ENCODE measurements around the gene PFKFB4.
A peak's percentile ranks its signal among the peaks of the same experiment; 100 is the strongest.

PFKFB4 gene

DNA sequence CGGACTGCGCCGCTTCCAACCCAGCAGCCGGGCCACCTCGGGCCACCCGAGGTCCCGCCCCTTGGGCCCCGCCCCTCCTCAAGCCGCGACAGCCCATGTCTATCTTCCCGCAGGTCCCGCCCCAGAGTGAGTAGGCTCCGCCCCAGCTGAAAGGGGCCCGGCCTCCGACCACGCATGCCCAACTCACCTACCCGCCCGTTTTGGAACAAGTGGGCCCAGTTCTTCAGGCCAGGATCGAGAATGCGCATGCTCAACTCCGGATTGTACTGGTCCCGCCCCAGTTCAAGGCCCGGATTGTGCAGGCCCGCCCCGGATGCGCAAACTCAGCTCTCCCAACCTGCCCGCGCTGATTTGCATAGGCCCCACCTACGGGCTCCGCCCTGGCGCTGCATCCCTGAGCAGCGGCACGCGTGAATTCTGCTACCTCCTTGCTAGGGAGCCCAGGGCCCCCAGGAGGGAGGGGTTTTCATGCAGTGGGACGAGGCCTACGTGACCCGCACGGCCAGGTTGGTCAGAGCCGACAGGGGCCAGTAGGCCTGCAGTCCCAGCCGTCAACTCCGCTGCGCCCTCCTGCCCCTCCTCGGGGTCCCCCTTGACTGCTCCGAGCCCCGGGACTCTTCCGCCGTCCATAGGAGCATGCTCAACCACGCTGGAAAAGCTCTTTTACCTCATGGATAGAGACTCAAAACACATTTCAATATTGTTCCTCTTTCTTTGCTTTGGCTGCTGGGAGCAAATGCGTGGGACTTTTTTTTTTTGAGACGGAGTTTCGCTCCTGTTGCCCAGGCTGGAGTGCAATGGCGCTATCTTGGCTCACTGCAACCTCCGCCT is at the start of gene PFKFB4:
TSS of gene PFKFB4 (minus strand) at position 8 of the 831 bp plus-strand sequence. CDS start 26 bp downstream, outside the sequence.
- peak within 1 kb of the TSS; percentile 85 for H3K4me3 Mint-ChIP-seq
- H3K4me1 Mint-ChIP-seq (ENCODE audit: low read depth), result peaks cover 93% of the 10 kb centered on the region
- peaks cover 16% of the 10 kb centered on the region for H3K36me3 Mint-ChIP-seq (ENCODE audit: low read depth)
- H3K9me3 Mint-ChIP-seq, result no peaks in the 10 kb centered on the region
- intact Hi-C loops (cut with micrococcal nuclease), result loop anchor here (5.0 kb wide), 2 partner anchors 50 to 80 kb away; partner anchors contain the start of genes SLC26A6 and UQCRC1
- no peaks in the 10 kb centered on the region for H3K27me3 Mint-ChIP-seq
- H3K27ac Mint-ChIP-seq, result peak within 1 kb of the TSS; percentile 98

- H3K4me3 Mint-ChIP-seq, result no peak overlapping the region
- H3K36me3 Mint-ChIP-seq (ENCODE audit: low read depth), result peaks cover 97% of the 10 kb centered on the region
- no peaks in the 10 kb centered on the region for H3K9me3 Mint-ChIP-seq
- no peak overlapping the region for H3K27ac Mint-ChIP-seq
- no peaks in the 10 kb centered on the region for H3K27me3 Mint-ChIP-seq
- intact Hi-C loops (cut with micrococcal nuclease), result no loop called here
- peaks cover 21% of the 10 kb centered on the region for H3K4me1 Mint-ChIP-seq (ENCODE audit: low read depth)
Measured at GRCh38 chr3:48601622-48601994, 45.0 kb upstream of the PFKFB4 start.

DNA sequence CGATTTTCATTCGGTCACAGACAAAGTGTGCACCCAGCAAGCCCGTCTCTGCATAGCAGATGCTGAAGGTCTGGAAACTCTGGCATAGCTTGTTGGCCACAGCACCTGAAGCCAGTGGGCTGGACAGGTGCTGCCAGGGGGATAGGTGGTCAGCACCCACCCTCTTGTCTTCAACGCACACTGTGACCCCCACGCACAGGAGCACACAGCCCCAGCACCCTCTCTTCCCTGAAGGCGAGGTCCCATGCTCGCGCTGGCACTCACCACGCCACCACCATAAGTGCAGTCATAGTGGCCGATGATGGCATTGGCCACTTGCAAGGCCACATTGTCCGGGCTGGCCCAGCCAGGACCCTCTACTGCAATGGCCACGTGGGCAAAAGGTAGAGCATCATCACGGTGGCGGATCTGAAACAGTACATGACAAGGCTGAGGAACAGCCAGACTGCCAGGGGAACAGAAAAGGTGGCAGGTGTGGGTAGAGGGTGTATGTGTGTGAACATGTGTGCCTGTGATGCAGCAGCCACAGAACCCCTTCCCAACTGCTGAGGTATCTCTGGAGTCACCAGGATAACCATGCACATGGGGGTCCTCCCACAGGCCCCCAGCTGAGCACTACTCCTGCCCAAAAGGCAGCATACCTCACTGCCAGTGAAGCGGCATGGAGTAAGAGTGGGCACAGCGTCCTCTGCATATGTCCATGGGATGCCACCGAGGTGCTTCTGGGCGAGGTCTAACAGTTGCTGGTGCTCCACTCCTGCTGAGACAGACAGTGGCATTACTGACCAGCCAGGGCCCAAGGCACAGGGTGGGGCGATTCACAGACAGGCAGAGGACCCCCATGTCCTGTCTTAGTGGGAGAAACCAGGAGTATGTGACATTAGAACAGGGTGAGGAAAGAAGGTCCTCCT is 44.4 kb upstream of the PFKFB4 start:
- Mint-ChIP-seq H3K27ac (no peak overlapping the region), H3K36me3 (ENCODE audit: low read depth) (peaks cover 90% of the 10 kb centered on the region), H3K9me3 (no peaks in the 10 kb centered on the region), H3K4me3 (no peak overlapping the region), H3K27me3 (peaks cover 4% of the 10 kb centered on the region), H3K4me1 (ENCODE audit: low read depth) (peaks cover 23% of the 10 kb centered on the region)
- intact Hi-C loops (cut with micrococcal nuclease), result no loop called here

- no peak overlapping the region for H3K27ac Mint-ChIP-seq
- H3K9me3 Mint-ChIP-seq, result no peaks in the 10 kb centered on the region
- peaks cover 31% of the 10 kb centered on the region for H3K4me1 Mint-ChIP-seq (ENCODE audit: low read depth)
- no peak overlapping the region for H3K4me3 Mint-ChIP-seq
- intact Hi-C loops (cut with micrococcal nuclease), result no loop called here
- peaks cover 78% of the 10 kb centered on the region for H3K36me3 Mint-ChIP-seq (ENCODE audit: low read depth)
- H3K27me3 Mint-ChIP-seq, result peaks cover 14% of the 10 kb centered on the region
Measured at GRCh38 chr3:48599509-48600285, 43.1 kb upstream of the PFKFB4 start.

GRCh38 chr3:48599077-48599501 is 42.5 kb upstream of the PFKFB4 start:
- peaks cover 34% of the 10 kb centered on the region for H3K4me1 Mint-ChIP-seq (ENCODE audit: low read depth)
- H3K9me3 Mint-ChIP-seq, result no peaks in the 10 kb centered on the region
- H3K27me3 Mint-ChIP-seq, result peaks cover 21% of the 10 kb centered on the region
- no peak overlapping the region for H3K27ac Mint-ChIP-seq
- H3K4me3 Mint-ChIP-seq, result no peak overlapping the region
- H3K36me3 Mint-ChIP-seq (ENCODE audit: low read depth), result peaks cover 71% of the 10 kb centered on the region
- intact Hi-C loops (cut with micrococcal nuclease), result no loop called here

DNA sequence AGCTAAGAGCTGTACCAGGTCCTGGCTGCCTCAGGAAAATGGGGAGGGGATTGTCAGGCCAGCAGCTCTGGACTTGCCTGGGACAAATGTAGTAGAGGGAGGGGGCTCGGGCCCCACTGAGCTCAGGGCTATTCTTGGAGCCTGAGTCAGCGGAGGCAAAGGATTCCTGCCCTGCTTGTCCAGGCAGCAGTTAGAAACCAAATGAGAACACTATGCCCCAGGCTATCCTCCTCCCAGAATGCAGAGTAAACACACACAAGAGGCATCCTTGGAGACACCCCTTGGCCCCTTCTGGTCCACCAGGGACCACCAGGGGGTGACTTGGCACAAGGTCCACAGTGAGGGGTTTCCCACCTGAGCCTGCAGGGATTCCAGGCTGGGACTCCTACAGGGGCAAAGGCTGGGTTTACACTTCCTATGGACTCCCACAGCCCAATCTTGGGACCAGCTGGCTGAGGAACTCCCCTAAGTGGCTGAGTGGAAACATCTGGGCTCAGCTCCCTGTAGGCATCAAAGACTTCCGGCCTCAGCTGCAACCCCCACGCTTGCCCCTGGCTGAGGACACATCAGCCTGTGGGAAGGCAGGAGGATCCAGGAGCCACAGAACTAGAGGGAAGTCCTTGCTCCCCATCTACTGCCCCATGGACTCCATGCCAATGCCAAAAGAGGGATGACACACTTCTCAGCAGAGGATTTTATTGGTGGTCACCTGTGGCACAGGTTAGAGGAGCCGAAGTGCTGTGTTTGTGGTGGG is 41.9 kb upstream of the PFKFB4 start:
- Mint-ChIP-seq H3K9me3 (no peaks in the 10 kb centered on the region), H3K4me1 (ENCODE audit: low read depth) (peaks cover 34% of the 10 kb centered on the region), H3K36me3 (ENCODE audit: low read depth) (peaks cover 66% of the 10 kb centered on the region), H3K27me3 (peaks cover 26% of the 10 kb centered on the region), H3K4me3 (no peak overlapping the region), H3K27ac (no peak overlapping the region)
- intact Hi-C loops (cut with micrococcal nuclease), result no loop called here

- intact Hi-C loops (cut with micrococcal nuclease), result no loop called here
- H3K27me3 Mint-ChIP-seq, result peaks cover 36% of the 10 kb centered on the region
- H3K4me3 Mint-ChIP-seq, result no peak overlapping the region
- H3K36me3 Mint-ChIP-seq (ENCODE audit: low read depth), result peaks cover 55% of the 10 kb centered on the region
- H3K27ac Mint-ChIP-seq, result no peak overlapping the region
- H3K9me3 Mint-ChIP-seq, result no peaks in the 10 kb centered on the region
- peaks cover 34% of the 10 kb centered on the region for H3K4me1 Mint-ChIP-seq (ENCODE audit: low read depth)
Measured at GRCh38 chr3:48597408-48597800, 40.8 kb upstream of the PFKFB4 start.

DNA sequence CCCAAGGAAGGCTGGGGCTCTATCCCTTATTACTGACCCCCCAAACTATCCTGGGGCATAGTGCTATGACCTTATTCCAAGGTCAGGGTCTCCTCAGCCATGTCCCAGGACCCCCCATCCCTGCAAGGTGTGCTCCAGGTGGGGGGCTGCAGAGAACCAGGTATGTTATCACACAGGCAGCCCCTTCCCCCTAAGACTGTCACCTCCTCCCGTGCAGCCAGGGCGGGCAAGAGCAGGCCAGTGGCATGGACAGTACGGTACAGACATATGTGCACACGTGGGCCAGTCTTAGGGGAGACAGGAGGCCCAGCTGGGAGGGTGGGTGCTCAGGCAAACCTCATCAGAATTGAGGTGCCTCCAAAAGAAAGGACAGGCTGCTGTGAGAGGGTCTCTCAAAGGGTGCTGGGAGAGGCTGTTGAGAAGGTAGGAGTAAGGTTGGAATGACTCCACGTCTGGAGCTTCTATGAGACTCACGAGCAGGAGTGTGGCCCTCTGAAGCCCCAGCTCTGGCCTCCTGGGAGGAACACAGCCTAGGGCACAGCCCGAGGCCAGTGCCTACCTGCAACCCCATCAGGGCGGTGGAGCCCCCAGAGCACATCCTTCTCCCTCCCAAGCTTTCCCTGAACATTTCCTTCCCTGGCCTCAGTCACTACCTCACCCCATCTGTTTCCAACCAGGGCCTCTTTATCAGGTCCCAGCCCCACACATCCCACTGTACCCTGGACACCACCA is 40.2 kb upstream of the PFKFB4 start:
- H3K9me3 Mint-ChIP-seq, result no peaks in the 10 kb centered on the region
- intact Hi-C loops (cut with micrococcal nuclease), result no loop called here
- peaks cover 49% of the 10 kb centered on the region for H3K36me3 Mint-ChIP-seq (ENCODE audit: low read depth)
- H3K4me3 Mint-ChIP-seq, result no peak overlapping the region
- H3K27me3 Mint-ChIP-seq, result peaks cover 39% of the 10 kb centered on the region
- peaks cover 34% of the 10 kb centered on the region for H3K4me1 Mint-ChIP-seq (ENCODE audit: low read depth)
- H3K27ac Mint-ChIP-seq, result no peak overlapping the region

DNA sequence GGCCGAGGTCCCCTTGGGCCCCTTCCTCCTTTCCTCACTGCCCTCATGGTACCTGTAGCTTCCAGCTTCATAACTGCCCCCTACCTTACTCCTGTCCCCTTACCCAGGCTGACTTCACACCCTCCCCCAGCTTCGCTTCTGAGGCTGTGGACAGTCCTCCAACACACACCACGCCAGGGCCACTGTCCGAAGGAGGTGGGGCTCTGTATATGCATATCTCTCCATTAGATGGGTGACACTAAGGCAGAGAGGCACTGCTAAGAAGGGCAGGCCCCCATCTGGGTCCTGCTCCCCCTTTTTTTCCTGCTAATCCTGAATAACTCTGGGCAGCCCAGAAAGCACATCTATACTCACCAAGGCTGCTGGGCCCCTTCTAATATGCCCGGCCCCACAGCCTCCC is 39.6 kb upstream of the PFKFB4 start:
- H3K27me3 Mint-ChIP-seq, result peaks cover 41% of the 10 kb centered on the region
- H3K4me3 Mint-ChIP-seq, result no peak overlapping the region
- H3K4me1 Mint-ChIP-seq (ENCODE audit: low read depth), result peaks cover 34% of the 10 kb centered on the region
- H3K27ac Mint-ChIP-seq, result peak overlapping the region; percentile 6
- H3K36me3 Mint-ChIP-seq (ENCODE audit: low read depth), result peaks cover 42% of the 10 kb centered on the region
- intact Hi-C loops (cut with micrococcal nuclease), result no loop called here
- H3K9me3 Mint-ChIP-seq, result no peaks in the 10 kb centered on the region

GRCh38 chr3:48595526-48596121 is 39.0 kb upstream of the PFKFB4 start:
- peak overlapping the region; percentile 6 for H3K27ac Mint-ChIP-seq
- H3K27me3 Mint-ChIP-seq, result peaks cover 46% of the 10 kb centered on the region
- H3K4me3 Mint-ChIP-seq, result peak overlapping the region; percentile 33
- H3K36me3 Mint-ChIP-seq (ENCODE audit: low read depth), result peaks cover 37% of the 10 kb centered on the region
- H3K9me3 Mint-ChIP-seq, result no peaks in the 10 kb centered on the region
- H3K4me1 Mint-ChIP-seq (ENCODE audit: low read depth), result peaks cover 34% of the 10 kb centered on the region
- intact Hi-C loops (cut with micrococcal nuclease), result no loop called here

- peaks cover 32% of the 10 kb centered on the region for H3K36me3 Mint-ChIP-seq (ENCODE audit: low read depth)
- H3K9me3 Mint-ChIP-seq, result no peaks in the 10 kb centered on the region
- intact Hi-C loops (cut with micrococcal nuclease), result no loop called here
- peaks cover 34% of the 10 kb centered on the region for H3K4me1 Mint-ChIP-seq (ENCODE audit: low read depth)
- H3K27ac Mint-ChIP-seq, result peak within 1 kb of the TSS; percentile 6
- H3K4me3 Mint-ChIP-seq, result peak within 1 kb of the TSS; percentile 33
- H3K27me3 Mint-ChIP-seq, result peaks cover 51% of the 10 kb centered on the region
Measured at GRCh38 chr3:48595075-48595525, 38.5 kb upstream of the PFKFB4 start, which contains the start of gene COL7A1. Gene COL7A1, minus strand, starts transcription at chr3:48595329. Its CDS starts 170 bp downstream, at chr3:48595159.

GRCh38 chr3:48594417-48595049 is 37.9 kb upstream of the PFKFB4 start:
- Mint-ChIP-seq H3K27ac (no peak overlapping the region), H3K36me3 (ENCODE audit: low read depth) (peaks cover 26% of the 10 kb centered on the region), H3K27me3 (peaks cover 57% of the 10 kb centered on the region), H3K4me1 (ENCODE audit: low read depth) (peaks cover 30% of the 10 kb centered on the region), H3K9me3 (no peaks in the 10 kb centered on the region), H3K4me3 (peak overlapping the region; percentile 33)
- intact Hi-C loops (cut with micrococcal nuclease), result no loop called here

All from dendritic cell treated with granulocyte-macrophage colony-stimulating factor and Interleukin-4, amounts not matched to agents 40 ng/mL and 50 ng/mL, for 4 days (primary cell).